HG03135 (cell line): ENCODE data around the gene TAF1B.
"Not testable (repeated sequence)": the region's sequence is repeated elsewhere in the genome, so short reads cannot be mapped to it uniquely, and the experiment has no call there.

Experiments
- ATAC-seq: cut with Tn5 transposase; IDR thresholded peaks from one replicate; pipeline ENCODE4 v1.9.1; 2021; ENCODE audit warnings: mild to moderate bottlenecking, moderate library complexity; ENCODE audit not compliant: unreplicated experiment

Gene TAF1B

DNA sequence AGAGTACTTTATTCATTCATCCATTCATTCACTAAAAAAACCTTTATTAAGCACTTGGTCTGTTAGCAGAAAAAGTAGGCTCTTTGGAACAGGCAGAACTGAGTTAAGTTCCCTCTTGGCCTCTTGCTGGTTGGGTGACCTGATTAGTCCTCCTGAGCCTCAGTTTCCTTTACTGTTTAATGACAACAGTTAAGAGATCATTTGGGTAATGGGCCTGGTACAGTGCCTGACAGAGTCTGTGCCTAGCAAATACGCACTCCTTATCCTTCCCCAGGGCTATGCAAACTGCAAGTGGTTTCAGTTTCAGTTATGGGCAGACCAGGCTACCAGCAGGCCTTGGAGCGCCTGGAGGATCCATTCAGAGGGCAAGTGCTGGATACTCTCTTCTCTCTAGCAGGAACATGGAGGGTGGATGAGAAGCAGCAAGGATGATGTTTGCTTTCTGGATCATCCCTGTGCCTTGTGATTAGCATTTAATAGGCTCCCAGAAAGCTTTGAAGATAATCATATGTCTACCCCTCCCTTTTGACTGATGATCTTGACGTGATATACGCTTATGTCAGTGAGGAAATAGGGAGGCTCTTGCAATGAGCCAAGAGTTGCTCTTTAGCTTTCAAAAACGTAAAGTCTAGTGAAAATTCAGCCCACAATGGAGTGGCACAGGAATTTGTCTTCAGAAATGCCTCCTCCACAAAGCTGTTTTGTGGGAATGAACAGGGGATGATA, 12.4 kb upstream of the TAF1B start:
- no peak for ATAC-seq

GRCh38 chr2:9831670-9832069, 11.6 kb upstream of the TAF1B start:
- ATAC-seq = no peak

DNA sequence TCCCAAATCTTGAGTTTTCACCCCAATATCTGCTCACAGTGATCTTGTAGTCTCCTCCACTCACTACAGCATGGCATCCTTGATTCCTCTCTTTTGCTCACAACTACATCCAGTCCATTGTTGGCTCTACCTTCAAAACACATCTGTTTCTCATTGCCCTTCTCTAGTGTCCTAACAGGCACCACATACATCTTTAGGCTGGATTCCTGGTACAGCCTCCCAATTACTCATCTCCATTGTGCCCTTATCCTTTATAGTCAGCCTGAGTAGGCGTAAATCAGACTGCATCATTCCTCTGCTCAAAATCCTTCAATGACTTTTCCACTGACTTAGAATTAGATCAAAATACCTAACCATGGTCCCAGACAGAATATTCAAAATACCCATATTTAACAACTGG, 10.7 kb upstream of the TAF1B start:
- ATAC-seq = no peak

DNA sequence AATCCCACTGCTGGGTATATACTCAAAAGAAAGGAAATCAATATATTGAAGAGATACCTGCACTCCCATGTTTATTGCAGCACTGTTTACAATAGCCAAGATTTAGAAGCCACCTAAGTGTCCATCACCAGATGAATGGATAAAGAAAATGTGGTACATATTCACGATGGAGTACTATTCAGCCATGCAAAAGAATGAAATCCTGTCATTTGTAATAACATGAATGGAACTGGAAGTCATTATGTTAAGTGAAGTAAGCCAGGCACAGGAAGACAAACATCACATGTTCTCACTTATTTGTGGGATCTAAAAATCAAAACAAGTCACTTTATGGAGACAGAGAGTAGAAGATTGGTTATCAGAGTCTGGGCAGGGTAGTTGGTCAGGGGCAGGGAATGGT, 8.2 kb upstream of the TAF1B start:
- not testable (repeated sequence) for ATAC-seq

GRCh38 chr2:9836074-9836473, 7.2 kb upstream of the TAF1B start:
- ATAC-seq = no peak

GRCh38 chr2:9836517-9836916, 6.8 kb upstream of the TAF1B start:
- ATAC-seq = no peak

DNA sequence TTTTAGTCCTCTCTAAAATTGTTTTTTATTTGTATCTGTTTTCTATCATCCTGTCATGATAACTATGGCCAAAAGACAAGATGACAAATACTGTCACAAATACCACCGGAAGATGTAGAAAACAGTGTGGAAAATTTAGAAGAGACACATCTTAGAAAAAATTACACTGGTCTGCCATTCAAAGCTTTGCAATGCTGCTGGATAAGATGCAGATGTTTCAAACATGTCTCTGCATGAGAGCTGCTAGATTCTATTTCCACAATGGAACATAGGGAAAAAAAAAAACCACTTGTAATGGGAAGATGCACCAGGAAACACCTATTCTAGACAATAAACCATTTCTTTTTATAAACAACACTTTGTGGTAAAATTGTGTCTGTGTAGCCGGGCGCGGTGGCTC, 5.8 kb upstream of the TAF1B start:
- ATAC-seq = no peak

DNA sequence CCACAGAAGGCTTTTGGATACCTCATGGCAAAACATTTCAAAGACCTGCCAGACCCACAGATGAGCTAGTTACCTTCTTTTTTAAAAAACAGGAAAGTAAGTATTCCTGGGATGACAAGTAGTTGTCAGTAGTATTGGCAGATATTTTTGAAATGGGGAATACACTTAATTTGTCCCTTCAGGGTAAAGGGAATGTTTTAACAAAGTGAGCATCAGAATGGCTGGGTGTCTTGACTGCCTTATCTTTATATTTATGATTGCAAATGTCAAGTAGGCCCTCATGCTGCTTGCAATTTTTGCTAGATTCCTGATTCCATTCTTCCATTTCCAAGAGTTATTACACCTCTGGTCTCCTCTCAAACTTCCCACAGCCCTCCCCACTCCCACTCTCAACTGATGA, 4.9 kb upstream of the TAF1B start:
- no peak for ATAC-seq

- ATAC-seq = no peak
Observed at GRCh38 chr2:9842487-9843228, 616 bp upstream of the TAF1B start.

GRCh38 chr2:9844036-9844483, 786 bp downstream of the TAF1B start:
- ATAC-seq = no peak

GRCh38 chr2:9844576-9844975, 1.3 kb downstream of the TAF1B start:
- ATAC-seq = no peak

GRCh38 chr2:9846554-9846953, 3.3 kb downstream of the TAF1B start:
- ATAC-seq = no peak

GRCh38 chr2:9847140-9847539, 3.9 kb downstream of the TAF1B start:
- ATAC-seq = no peak

GRCh38 chr2:9852881-9853280, 9.6 kb downstream of the TAF1B start:
- ATAC-seq = no peak

DNA sequence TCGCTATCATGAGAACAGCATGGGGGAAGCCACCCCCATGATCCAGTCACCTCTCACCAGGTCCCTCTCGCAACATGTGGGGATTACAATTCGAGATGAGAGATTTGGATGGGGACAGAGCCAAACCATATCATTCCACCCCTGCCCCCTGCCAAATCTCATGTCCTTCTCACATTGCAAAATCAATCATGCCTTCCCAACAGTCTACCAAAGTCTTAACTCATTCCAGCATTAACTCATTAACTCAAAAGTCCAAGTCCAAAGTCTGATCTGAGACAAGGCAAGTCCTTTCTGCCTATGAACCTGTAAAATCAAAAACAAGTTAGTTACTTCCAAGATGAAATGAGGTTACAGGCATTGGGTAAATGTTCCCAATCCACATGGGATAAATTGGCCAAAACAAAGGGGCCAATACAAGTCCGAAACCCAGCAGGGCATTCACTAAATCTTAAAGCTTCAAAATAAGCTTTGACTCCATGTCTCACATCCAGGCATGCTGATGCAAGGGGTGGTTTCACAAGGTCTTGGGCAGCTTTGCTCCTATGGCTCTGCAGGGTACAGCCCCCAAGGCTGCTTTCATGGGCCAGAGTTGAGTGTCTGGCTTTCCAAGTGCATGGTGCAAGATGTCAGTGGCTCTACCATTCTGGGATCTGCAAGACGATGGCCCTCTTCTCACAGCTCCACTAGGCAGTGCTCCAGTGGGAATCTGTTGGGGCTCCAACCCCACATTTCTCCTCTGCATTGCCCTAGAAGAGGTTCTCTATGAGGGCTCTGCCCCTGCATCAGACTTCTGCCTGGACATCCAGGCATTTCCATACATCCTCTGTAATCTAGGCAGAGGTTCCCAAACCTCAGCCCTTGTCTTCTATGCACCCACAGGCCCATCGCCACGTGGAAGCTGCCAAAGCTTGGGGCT, 14.8 kb downstream of the TAF1B start:
- no peak for ATAC-seq

DNA sequence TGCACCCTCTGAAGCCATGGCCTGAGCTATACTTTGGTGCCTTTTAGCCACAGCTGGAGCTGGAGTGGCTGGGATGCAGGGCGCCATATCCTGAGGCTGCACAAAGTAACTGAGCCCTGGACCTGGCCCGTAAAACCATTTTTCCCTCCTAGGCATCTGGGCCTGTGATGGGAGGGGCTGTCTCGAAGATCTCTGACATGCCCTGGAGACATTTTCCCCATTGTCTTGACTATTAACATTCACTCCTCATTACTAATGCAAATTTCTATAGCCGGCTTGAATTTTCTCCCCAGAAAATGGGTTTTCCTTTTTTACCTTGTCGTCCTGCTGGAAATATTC, 15.4 kb downstream of the TAF1B start:
- ATAC-seq = no peak

DNA sequence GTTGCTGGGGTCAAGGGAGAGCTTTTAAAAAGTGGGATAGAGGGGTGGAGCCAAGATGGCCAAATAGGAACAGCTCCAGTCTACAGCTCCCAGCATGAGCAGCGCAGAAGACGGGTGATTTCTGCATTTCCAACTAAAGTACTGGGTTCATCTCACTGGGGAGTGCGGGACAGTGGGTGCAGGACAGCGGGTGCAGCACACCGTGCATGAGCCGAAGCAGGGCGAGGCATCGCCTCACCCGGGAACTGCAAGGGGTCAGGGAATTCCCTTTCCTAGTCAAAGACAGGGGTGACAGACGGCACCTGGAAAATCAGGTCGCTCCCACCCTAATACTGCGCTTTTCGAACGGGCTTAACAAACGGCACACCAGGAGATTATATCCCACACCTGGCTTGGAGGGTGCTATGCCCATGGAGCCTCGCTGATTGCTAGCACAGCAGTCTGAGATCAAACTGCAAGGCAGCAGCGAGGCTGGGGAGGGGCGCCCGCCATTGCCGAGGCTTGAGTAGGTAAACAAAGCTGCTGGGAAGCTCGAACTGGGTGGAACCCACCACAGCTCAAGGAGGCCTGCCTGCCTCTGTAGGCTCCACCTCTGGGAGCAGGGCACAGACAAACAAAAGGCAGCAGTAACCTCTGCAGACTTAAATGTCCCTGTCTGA, 17.8 kb downstream of the TAF1B start:
- not testable (repeated sequence) for ATAC-seq

DNA sequence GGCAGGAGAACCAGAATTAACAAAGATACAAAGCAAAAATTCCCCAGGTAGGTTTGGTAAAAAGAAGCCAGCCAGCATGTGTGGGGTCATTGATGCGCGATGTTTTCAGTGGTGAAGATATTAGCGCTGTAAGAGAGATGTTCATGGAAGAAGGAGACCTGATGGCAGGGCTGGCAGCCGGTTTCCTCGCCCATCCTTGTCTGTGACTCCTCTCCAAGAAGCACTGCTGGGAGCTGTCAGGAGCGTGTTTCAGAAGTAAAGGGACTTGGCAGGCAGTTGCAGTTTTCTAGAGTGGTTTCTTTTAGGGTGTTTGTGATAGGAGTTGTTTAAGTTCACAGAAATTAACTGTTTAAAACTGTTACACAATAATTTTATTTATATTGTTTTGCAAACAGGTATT, 24.6 kb downstream of the TAF1B start:
- no peak for ATAC-seq

- ATAC-seq = no peak
Observed at GRCh38 chr2:9873337-9873736, 30.1 kb downstream of the TAF1B start.

GRCh38 chr2:9877026-9877425, 33.8 kb downstream of the TAF1B start:
- ATAC-seq = no peak

DNA sequence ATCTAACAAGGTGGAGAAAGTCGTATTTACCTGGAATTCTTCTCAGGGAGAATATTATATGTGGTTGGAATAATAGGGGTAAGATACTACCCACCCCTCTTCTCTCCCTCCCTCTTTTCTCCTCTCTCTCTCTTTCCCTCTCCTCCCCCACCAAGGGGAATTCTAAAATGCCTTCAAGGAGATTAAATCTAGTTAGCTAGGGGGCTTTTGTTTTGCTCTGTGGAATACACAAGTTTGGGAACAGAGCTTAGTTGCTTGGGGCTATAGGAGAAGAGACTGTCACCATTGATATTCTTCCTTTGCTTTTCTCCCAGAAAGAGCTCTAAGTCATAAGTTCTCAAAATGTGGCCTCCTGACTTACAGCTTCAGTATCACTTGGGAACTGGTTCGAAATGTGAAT, 34.5 kb downstream of the TAF1B start:
- no peak for ATAC-seq
